NCI-H2107 treated with DMSO at 0.1 percent for 48 hours (cell line): ENCODE results near the gene FGF3.

Experiments used
- DNase-seq: peaks from one replicate; lab custom pipeline; 2025; ENCODE audit not compliant: unreplicated experiment; lab: John Stamatoyannopoulos, UW

FGF3 gene

DNA sequence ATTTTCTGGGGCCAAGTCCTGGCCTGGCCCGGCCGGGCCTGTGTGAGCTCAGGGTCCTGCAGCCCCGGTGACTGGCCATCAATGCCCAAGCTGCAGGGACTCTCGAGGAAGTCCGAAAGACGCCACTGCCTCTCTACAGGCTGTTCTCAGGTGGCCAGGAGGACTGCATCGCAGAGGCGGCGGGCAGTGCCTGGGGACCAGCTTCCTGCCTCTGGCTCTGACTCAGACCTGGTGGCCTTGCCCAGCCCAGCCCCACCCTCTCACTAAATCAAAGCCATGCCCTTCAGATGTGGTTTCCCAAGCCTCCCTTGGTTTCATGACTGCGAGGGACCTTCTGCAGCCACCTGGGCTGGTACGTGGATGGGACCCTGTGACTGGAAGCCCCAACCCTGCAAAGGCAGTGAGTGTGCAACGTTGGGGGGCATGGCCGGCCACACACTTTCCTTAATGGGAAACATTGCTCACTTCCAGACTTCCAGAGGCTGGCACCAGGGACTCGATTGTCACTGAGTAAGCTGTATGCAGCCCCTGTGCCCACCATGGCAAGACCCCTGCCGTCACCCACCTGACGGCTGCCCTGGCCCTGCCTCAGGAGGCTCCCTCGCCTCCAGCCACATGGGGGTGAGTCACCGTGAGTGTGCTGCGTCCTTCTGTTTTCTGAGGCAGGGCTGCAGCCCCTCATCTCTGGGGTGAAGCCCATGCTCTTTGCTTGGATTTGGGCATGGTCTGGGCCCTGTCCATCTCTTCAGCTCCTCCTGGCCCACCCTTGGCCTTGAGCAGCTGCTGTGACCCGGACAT is 6.0 kb upstream of the FGF3 start:
- DNase-seq = no peak

DNA sequence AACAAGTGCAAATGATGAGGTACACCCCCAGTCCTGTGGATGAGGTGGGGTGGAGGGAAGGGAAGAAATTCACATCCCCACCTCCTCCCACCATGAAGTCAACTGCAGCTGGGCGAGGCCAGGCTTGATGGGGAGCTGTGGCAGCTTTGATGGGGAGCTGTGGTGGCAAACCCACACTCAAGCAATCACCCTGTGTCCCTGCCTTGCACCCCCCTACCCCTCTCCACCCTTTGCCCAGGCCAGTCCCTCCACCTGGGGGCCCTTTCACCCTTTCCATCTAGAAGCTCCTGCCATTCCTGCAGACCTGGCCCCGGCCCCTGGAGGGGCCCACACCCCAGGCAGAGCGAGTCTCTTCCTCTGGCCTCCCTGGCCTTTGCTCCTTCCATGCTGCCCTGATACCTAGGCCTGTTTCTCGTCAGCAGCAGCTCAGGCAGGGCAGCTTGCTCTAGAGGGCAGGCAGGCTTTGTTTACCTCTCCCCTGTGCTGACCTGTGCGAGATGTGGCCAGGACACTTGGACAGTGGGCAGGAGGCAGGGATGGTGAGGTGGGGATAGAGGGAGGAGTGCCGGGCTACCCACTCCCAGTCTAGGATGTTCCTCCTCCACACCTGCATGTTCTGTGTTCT is 4.5 kb upstream of the FGF3 start:
- DNase-seq = no peak

DNA sequence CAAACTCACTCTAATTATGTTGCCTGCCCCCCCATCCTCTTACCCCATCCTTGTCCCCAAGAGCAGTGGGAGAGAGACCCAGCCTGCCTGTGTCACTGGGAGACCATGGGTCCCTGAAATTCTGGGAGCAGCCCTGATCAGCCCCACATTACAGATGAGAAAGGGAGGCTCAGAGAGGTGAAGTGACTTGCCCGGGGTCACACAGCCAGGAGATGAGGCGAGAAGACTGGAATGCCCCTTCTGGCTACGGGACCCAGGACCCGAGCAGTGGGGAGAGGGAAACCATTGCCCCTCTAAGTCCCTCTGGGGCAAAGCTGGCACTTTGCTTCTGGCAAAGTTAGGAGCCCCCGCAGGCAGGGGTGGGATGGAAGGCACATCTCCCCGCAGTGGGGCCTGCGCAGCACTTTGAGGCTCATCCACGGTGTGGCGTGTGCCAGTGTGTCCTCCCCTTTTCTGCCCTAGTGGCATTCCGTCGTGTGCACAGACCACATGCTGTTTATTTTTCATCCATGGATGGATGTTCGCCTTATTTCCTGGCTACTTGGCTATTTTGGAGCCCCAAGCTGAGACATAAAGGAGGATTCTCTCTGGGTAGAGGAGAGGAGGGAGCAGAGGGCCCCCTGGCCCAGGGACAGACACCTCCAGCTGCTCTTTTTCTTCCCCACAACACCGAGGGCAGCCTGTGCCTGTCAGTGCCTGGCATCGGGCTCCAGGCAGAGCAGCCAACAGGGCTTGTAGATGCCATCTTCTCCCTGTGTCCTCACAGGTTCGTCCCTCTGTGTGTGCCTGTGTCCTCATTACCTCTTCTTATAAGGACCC is 3.7 kb upstream of the FGF3 start:
- DNase-seq = no peak

DNA sequence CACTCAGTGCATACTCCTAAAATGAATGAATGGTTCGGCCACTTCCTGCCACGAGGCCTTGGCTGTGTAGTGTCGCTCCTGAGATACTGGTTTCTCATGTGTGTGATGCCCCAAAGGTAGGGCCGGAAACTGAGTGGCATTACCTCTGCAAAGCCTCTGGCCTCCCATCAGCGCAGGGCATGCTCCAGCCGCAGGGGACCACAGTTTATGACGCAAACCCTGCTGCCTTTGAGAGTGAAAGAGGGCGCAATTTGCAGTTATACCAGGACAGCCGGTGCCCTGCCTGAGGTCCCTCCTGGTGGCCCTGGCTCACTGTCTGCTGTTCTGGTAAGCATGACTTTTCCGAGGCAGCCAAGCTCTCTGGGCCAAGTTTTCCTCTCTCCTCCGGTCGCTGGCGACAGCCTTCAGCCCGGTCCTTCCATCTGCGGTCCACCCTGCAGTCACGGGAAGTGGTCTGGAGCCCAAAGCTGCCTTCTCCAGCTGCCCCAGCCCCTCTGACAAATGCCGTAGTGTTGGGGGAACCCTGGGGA is 2.4 kb upstream of the FGF3 start:
- no peak for DNase-seq

DNA sequence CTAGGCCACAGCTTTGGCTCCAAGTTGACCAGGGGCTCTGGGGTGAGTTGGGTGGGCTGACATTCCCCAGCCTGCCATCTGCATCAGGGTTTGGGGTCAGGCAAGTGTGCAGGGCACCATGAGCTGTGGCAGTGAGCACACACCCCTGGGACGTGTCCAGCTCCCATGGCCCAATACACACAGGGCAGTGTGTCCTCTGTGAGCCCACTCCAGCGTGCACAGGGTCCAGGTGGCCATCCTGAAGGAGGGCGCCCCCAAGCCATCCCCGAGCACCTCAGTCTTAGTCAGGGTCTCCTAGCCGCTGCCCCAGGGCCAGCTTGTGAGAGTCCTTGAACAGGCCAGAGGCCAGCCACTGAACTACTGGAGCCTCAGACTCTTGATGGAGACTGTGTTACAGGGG is 1.2 kb upstream of the FGF3 start:
- DNase-seq = no peak

DNA sequence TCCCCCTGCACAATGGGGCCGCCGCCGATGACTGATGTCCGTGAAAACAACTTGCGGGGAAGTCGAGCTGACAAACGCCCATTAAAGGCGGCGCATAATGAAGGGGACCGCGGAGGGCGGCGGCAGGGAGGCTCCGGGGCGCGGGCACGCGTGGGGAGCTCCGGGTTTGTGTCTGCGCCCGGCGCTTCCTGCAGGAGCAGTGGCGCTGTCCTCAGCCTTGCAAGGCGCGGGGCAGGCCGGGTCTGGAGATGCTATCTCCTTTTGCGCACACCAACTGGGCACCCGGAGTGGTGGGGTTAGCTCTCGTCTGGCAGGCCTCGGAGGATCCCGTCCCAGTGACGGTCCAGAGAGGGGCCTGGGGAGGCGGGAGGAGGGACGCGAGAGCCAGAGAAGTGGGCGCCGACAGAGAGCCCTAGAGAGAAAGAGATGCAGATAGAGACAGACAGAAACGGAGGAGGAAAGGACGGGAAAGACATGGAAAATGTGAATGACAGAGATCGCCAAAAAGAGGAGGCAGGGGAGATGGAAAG is 390 bp upstream of the FGF3 start:
- no peak for DNase-seq

DNA sequence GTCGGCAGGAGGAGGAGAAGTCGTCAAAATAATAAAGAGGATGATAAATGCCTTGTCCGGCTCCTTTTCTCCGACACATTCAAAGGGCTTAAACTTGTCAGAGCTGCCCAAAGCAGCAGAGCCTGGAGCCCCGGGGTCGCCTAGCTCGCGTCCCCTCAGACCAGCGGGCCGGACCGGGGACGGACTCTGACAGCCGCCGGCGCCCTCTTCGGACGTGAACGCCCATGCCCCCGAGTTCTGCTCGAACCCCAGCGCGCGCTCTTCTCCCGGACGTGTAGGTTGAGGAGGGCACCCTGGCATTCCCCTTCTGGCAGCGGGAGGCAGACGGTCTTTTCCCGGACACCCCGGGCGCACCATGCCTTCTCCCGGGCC is 999 bp downstream of the FGF3 start:
- no peak for DNase-seq

DNA sequence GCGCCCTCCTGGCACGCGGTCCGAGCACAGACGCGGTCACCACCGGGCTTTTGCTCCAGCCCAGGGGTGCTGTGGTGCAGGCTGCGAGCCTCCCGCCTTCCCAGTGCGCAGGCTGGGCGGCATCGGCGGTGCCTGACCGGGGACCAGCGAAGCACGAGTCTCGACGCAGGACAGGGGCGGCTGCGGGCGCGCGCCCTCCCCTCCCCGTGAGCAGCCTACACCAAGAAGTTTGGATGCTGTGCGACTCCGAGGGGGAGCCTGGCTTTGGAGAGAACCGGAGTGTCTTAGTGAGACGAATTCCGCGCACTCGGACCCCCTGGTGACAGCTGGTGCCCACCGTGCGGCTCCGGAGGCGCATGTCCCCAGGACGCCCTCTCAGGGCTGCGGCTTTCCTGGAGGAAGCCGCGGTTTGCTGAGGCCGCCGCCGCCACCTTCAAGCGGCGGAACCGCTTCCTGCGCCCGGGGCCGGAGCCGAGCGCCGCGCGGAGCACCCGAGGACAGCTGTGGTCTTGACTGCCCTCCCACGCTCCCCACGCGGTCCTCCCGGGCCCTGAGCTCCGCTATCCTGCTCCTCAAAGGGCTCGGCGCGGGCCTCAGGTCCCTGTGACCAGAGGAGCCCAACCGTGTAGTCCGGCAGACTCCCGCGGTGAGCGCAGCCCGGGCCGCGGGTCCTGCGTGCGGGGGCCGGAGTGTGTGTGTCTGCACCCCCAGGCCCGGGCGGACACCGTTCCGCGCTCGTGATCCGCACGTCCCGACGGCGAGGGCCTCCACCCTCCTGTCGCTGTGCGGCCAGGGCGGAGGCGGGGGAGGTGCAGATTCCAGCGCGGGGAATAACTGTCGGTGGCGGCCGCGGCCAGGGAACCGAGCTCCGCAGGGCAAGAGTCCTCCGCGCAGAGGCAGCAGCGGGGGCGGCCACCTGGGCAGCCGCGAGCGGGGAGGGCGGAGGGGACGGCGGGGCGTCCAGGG is 1.7 kb downstream of the FGF3 start:
- DNase-seq = no peak

DNA sequence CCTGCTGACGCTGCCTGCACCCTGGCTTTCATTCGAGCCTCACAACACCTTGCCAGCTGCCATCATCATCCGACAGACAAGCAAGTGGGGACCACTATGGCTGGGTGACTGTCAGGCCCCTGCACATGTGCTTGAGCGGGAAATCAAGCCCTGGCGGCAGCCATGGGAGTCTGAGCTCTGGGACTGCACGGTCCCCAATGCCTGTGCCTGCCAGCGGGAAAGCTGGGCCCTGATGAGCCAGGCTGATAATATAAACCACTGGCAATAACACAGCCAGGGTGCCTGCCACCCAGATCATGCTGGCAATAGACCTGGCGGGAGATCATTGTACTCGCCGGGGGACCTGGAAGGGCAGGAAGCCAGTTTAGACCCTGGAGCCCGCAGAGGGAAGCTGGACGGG is 2.5 kb downstream of the FGF3 start:
- no peak for DNase-seq

DNA sequence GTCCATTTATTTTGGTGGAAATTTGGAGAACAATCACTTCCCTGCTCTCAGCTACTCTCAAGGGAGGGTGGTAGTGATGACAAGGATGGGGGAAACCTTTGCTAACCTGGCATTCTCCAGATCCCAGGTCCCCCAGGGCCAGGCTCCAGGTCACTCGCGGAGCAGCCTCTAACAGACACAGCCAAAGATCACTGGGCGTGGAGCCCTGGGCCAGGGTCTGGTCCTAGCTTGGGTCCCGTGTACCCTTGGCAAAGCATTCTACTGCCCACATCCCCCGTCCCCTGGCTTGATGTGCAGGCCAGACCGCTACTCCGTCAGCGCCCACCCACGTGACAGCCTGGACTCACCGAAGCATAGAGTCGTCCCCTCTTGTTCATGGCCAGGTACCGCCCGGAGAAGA is 3.2 kb downstream of the FGF3 start:
- no peak for DNase-seq

DNA sequence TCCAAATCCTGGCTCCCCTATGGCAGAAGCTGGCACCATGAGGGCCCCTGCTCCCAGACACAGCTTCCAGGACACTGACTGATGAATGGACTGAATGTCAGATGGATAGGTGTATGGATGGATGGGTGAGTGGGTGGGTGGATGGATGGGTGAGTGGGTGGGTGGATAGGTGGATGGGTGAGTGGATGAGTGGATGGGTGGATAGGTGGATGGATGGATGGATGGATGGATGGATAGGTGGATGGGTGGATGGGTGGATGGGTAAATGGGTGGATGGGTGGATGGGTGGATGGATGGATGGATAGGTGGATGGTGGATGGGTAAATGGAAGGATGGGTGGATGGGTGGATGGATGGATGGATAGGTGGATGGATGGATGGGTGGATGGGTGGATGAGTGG is 4.3 kb downstream of the FGF3 start:
- DNase-seq = no peak

DNA sequence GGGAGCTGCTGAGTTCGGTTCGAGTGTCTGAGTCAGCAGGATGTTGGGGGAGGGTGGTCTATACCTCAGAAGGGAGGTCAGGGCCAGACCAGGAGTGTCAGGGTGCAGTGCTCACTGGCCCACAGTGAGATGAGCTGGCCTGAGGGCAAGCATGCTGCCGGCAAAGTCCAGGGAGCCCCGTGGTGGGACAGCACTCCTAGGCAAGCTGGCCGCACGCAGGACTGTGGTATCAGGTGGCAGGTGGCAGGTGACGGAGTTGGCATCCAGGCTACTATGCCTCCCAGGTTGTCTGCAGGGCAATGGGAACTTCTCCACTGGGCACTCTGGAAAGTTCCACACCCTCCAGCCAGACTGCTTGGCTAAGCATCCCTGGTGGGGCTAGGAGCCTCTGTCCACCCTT is 4.8 kb downstream of the FGF3 start:
- DNase-seq = no peak

DNA sequence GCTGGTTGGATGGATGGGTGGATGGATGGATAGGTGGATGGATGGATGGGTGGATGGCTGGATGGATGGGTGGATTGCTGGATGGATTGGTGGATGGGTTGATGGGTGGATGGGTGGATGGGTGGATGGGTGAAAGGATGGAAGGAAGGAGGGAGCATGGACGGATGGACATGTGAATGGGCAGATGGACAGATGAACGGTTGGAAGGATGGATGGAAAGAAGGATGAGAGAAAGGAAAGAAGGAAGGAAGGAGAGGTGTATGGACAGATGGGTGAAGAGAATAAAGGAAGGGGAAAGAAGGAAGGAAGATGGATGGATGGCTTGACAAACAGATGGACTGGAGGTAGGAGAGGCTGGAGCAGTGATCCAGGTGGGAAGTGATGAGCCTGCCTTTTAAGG is 5.4 kb downstream of the FGF3 start:
- DNase-seq = no peak

DNA sequence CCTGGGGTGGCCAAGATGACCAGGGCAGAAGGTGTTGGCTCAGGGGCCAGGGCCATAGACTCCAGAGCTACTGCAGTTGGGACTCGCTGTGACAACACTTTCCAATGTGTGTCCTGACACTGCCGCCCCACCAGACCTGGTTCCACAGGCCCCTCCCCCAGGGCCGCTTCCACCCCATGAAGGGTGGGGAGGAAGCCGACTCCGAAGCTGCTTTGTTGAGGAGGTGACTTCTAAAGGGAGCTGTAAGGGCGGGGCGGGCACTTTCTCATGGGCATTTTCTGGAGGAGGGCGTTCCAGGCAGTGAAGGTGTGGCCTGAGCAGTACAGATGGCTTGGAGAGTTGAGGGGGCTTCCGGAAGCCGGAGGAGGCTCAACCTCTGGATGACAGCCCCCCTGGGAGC is 6.3 kb downstream of the FGF3 start:
- DNase-seq = no peak

DNA sequence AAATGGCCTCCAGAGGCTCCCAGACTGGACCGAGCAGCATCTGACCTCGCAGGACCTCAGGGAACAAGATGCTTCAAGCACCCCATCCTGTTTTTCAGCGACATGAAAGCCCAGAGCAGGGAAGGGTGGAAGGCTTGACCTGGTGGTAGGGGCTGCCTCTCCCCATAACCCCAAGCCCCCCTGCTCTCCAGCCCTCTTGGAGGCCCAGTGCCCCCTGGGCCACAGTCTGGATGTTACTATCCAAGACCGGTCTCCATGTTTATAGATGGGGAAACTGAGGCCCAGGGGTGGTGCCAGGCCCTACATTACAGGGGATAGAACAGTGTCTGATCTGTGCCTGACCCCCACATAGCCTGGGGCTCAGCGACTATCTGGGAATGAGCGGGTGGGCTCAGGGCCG is 7.0 kb downstream of the FGF3 start:
- no peak for DNase-seq

DNA sequence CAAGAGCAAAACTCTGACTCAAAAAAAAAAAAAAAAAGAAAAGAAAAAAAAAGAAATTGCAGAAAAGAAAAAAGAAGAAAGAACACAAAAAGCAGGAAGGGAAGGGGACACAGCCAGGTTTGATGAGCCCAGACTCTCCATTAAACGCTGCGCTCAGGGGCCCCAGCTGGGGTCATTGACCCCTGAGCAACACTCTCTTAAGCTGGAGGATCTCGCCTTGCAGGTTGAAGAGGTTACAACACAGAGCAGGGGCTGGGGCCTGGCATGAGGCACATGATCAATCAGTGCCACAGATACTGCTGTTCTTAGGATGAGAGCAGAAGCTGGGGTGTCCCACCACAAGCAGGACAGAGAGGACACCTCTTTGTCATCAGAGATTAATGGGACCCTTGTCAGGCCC is 7.8 kb downstream of the FGF3 start:
- no peak for DNase-seq

DNA sequence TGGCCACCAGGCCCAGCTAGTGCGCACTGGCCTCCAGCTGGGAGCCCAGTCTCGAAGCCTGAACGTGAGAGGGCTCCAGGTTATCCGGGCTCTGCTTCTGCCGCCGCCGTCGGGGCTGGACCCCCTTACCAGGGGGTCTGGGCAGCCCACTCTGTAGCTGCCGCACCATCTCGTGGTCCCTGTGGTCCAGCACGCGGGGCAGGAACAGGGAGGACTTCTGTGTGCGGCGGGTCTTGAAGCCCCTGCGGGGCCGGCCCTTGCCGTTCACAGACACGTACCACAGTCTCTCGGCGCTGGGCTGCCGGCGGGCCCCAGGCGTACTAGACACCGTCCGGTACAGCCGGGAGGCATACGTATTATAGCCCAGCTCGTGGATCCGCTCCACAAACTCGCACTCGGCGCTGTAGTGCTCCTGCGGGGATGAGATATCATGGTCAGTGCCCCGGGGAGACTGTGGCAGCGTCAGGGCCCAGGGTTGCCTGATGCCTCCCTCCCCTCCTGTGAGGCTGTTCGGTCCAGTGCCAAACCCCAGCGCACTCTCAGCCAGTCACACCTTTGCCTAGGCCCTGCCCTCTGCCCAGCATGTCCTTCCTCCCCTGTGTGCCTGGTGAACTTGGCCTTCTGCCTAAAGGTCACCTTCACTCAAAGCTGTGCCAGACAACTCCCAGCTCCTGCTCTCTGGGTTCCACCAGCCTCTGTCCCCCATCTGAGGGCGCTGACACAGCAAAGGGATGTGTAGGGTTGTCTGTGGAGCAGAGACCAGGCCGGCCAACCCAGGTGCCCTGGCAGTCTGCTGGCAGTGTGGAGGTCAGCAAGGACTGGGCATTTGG is 8.7 kb downstream of the FGF3 start:
- no peak for DNase-seq

DNA sequence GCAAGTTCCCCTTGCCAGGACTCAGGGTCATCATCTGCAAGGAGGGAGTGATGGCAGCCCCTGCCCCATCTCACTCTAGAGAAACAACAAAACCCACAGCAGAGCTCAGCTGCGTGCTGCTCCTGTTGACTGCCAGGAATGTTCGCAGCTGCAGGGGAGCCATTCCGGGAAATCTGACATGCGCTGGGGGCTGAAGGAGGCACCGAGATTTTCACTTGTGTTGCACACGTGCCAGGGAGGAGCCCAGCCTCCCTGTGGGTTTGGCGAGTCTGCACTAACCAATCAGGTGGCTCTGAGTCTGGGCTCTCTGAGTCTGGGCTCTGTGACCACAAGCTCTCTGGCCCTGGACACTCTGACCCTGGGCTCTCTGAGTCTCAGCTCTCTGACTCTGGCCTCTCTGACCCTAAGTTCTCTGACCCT is 10.5 kb downstream of the FGF3 start:
- no peak for DNase-seq

DNA sequence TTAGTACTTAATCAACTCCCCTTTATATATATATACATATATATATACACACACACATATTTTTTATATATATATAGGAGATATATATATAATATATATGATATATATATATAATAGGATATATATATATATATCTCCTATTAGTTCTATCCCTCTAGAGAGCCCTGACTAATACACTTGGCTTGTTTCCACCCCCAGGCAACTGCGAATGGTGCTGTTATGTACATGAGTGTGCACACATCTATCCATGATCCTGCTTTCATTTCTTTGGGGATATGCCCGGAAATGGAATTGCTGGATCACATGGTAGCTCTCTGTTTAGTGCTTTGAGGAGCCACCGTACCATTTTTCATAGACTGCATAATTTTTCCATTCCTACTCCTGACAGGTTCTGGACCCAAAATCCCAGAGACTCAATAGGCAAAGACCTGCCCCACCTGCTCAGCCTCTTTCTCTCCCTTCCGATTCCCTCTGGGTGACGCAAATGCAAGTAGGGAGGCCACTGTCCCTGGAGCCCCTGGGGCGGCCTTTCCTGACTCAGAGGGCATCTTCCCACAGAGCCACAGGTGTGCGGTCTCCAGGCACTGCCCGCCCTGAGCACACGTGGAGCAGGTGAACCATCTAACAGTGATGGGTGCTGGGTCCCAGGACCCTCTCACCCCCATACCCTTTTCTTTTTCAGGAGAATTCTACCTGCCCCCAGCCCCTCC is 12.0 kb downstream of the FGF3 start:
- no peak for DNase-seq
